ENCODE data around the gene NKX2-4. TPM values are rescaled to one million over a fixed set of nuclear protein-coding genes. Genes with fewer than 3 reads are reported as not detected.

Gene NKX2-4
- polyA plus RNA-seq, 1 donor = not detected

Other genes starting within 250 kb of the NKX2-4 start
- 52.7 TPM for gene XRN2, start 94.2 kb downstream of the NKX2-4 start, polyA plus RNA-seq
- 4.1 TPM for gene NKX2-2, start 116.5 kb upstream of the NKX2-4 start, polyA plus RNA-seq

All from large intestine (tissue), 1 donor.